RWPE1 (cell line): ENCODE data around the gene ICA1.
A peak's percentile ranks its signal among the peaks of the same experiment; 100 is the strongest.
"Not testable (repeated sequence)": the region's sequence is repeated elsewhere in the genome, so short reads cannot be mapped to it uniquely, and the experiment has no call there.

Experiments used
- CTCF ChIA-PET: fragments of 350-600 bp; sonication (Branson Sonifier 250); formaldehyde crosslinking; extraction: SDS; loops from one replicate; lab custom pipeline; 2021; lab: Yijun Ruan, JAX
- POLR2A ChIA-PET: fragments of 400-600 bp; formaldehyde crosslinking; extraction: SDS; loops from one replicate; lab custom pipeline; 2020; ENCODE audit warnings: antibody characterized with exemption; ENCODE audit not compliant: low non-redundant PET; lab: Yijun Ruan, JAX
- DNase-seq: peaks from one replicate; pipeline ENCODE4 v3.0.0; 2012; ENCODE audit warnings: low spot score
- H3K27ac ChIP-seq: fragments of 450-650 bp; 2 replicates; pipeline ENCODE4 v1.5.1; 2017
- TF ChIP-seq, protein P1 (sequence below): fragments of 450-650 bp; conservative IDR thresholded peaks from 2 replicates; pipeline ENCODE4 v1.5.1; 2017; ENCODE audit warnings: low read depth, mild to moderate bottlenecking

Gene ICA1

GRCh38 chr7:8261711-8262695 lies at the start of gene ICA1:
ICA1 (minus strand) TSS chr7:8262167; CDS start chr7:8235926, 26,241 bp downstream.
- TF ChIP-seq, protein P1, sequence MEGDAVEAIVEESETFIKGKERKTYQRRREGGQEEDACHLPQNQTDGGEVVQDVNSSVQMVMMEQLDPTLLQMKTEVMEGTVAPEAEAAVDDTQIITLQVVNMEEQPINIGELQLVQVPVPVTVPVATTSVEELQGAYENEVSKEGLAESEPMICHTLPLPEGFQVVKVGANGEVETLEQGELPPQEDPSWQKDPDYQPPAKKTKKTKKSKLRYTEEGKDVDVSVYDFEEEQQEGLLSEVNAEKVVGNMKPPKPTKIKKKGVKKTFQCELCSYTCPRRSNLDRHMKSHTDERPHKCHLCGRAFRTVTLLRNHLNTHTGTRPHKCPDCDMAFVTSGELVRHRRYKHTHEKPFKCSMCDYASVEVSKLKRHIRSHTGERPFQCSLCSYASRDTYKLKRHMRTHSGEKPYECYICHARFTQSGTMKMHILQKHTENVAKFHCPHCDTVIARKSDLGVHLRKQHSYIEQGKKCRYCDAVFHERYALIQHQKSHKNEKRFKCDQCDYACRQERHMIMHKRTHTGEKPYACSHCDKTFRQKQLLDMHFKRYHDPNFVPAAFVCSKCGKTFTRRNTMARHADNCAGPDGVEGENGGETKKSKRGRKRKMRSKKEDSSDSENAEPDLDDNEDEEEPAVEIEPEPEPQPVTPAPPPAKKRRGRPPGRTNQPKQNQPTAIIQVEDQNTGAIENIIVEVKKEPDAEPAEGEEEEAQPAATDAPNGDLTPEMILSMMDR, result no peak
- DNase-seq, result peak; percentile 66
- H3K27ac ChIP-seq, result no peak within 1 kb of the TSS
- POLR2A ChIA-PET, result interaction anchor here (0.5 kb wide), 1 partner anchor 1133 kb away, joined by 3 read pairs; no protein-coding TSS in a partner anchor
- CTCF ChIA-PET, result interaction anchor here (0.8 to 1.1 kb wide), 3 partner anchors 8 to 34 kb away, joined by 3 read pairs; no protein-coding TSS in a partner anchor

DNA sequence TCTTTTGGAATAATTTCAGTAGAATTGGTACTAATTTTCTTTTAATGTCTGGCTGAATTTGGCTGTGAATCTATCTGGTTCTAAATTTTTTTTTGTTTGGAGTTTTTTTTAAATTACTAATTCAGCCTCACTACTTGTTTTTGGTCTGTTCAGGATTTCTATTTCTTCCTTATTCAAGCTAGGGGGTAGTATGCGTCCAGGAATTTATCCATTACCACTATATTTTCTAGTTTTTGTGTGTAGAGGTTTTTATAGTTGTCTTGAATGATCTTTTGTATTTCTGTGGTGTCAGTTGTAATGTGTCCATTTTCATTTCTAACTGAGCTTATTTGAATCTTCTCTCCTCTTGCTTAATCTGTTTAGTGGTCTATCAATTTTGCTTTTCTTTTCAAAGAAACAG lies 48.9 kb upstream of the ICA1 start:
- H3K27ac ChIP-seq, result no peak overlapping the region
- POLR2A ChIA-PET, result no interaction called here
- TF ChIP-seq, protein P1, result no peak
- no peak for DNase-seq
- CTCF ChIA-PET, result no interaction called here

GRCh38 chr7:8305625-8306388 lies 43.8 kb upstream of the ICA1 start:
- DNase-seq, result no peak
- CTCF ChIA-PET, result no interaction called here

GRCh38 chr7:8305104-8305503 lies 43.1 kb upstream of the ICA1 start:
- no peak overlapping the region for H3K27ac ChIP-seq
- POLR2A ChIA-PET, result no interaction called here
- TF ChIP-seq, protein P1, result no peak
- DNase-seq, result no peak
- CTCF ChIA-PET, result no interaction called here

More at GRCh38 chr7:8305625-8306388, 43.8 kb upstream of the ICA1 start:
- H3K27ac ChIP-seq, result no peak overlapping the region
- TF ChIP-seq, protein P1, result no peak
- POLR2A ChIA-PET, result no interaction called here

GRCh38 chr7:8303904-8304528 lies 42.0 kb upstream of the ICA1 start:
- CTCF ChIA-PET, result no interaction called here
- POLR2A ChIA-PET, result no interaction called here
- TF ChIP-seq, protein P1, result no peak
- H3K27ac ChIP-seq, result no peak overlapping the region
- no peak for DNase-seq

- POLR2A ChIA-PET, DNase-seq, H3K27ac ChIP-seq: not testable (repeated sequence)
- CTCF ChIA-PET, result interaction anchor here (1.5 kb wide), 1 partner anchor 36 kb away, joined by 3 read pairs; no protein-coding TSS in a partner anchor
Observed at GRCh38 chr7:8297023-8297422, 35.1 kb upstream of the ICA1 start.
